K562 (cell line): ENCODE measurements around the gene SMARCB1. TPM values are rescaled to one million over a fixed set of nuclear protein-coding genes. Genes with fewer than 3 reads are reported as not detected.

Experiments used
- BCLAF1 ChIP-seq, 2 experiments: fragments of 450-650 bp in 1 of 2; IDR thresholded peaks; 2 replicates each; pipeline ENCODE4 v1.6.1; 2011 to 2017; ENCODE audit warnings: low read depth in 2 of 2, antibody characterized with exemption in 1 of 2, borderline replicate concordance in 1 of 2, low read length in 1 of 2, mild to moderate bottlenecking in 1 of 2, mixed read lengths in 1 of 2; ENCODE audit not compliant: control insufficient read depth in 1 of 2
- E2F5 ChIP-seq: sonication (generic); formaldehyde crosslinking; IDR thresholded peaks from 2 replicates; pipeline ENCODE4 v1.8.0; 2022; ENCODE audit warnings: mild to moderate bottlenecking, missing genetic modification reagents
- GABPB1 ChIP-seq: sonication (generic); formaldehyde crosslinking; IDR thresholded peaks from 2 replicates; pipeline ENCODE4 v1.8.0; 2022; ENCODE audit warnings: mild to moderate bottlenecking, missing genetic modification reagents
- GTF2F1 ChIP-seq: IDR thresholded peaks from 2 replicates; pipeline ENCODE4 v1.6.1; 2011; ENCODE audit warnings: low read depth, low read length, improper control_type of control experiment
- HMGXB4 ChIP-seq: sonication (generic); formaldehyde crosslinking; IDR thresholded peaks from 2 replicates; pipeline ENCODE4 v1.8.1; 2023; ENCODE audit warnings: mild to moderate bottlenecking, missing genetic modification reagents
- MEF2D ChIP-seq: conservative IDR thresholded peaks from 2 replicates; pipeline ENCODE4 v1.6.1; 2016; ENCODE audit warnings: low read depth, missing genetic modification characterization, missing compliant biosample characterization
- POLR2AphosphoS5 ChIP-seq: IDR thresholded peaks from 2 replicates; pipeline ENCODE4 v1.6.1; 2011; ENCODE audit warnings: mild to moderate bottlenecking, low read depth, low read length, moderate library complexity; ENCODE audit not compliant: control insufficient read depth, insufficient read depth
- POLR3G ChIP-seq: IDR thresholded peaks from 2 replicates; pipeline ENCODE4 v1.6.1; 2011; ENCODE audit not compliant: insufficient read length, insufficient replicate concordance; ENCODE audit errors: extremely low read depth
- TARDBP ChIP-seq: fragments of 450-650 bp; IDR thresholded peaks from 2 replicates; pipeline ENCODE4 v1.6.1; 2016
- ZBTB11 ChIP-seq, 3 experiments: fragments of 200-800 bp in 1 of 3; fragments of 250-450 bp in 1 of 3; fragments of 450-650 bp in 1 of 3; sonication (Bioruptor Pico) in 1 of 3; sonication (Bioruptor generic) in 1 of 3; formaldehyde crosslinking in 1 of 3; IDR thresholded peaks; 2 replicates each; pipeline versions ENCODE4 v1.6.1 to v1.8.0; 2016 to 2022; ENCODE audit warnings: mild to moderate bottlenecking in 2 of 3, missing genetic modification characterization in 2 of 3, missing compliant biosample characterization in 1 of 3, moderate library complexity in 1 of 3
- polyA plus RNA-seq, 8 experiments: library from polyadenylated mRNA; depleted of rRNA in 4 of 8; stranded (reverse) in 5 of 8; unstranded in 3 of 8; fragments of >200 nt; fragmentation: Nextera tagmentation in 2 of 8; fragmentation: Illumina TruSeq in 1 of 8; extraction: Ambion mirVana in 2 of 8; extraction: Trizol in 1 of 8; gene quantifications; 2 replicates each; pipeline versions ENCODE4 v1.2.1 to v1.2.3, GENCODE V29; 2011 to 2014; ENCODE audit warnings: inconsistent platforms in 1 of 8, missing spikeins in 1 of 8
- total RNA-seq, 7 experiments: library from RNA; depleted of rRNA in 6 of 7; stranded (reverse); fragments of >200 nt in 6 of 7; fragmentation: Illumina TruSeq in 2 of 7; extraction: Trizol in 2 of 7; gene quantifications; 2 replicates each; pipeline versions ENCODE4 v1.2.1 to v1.2.3, GENCODE V29; 2011 to 2021; ENCODE audit warnings: low replicate concordance in 1 of 7
- TF ChIP-seq, protein P1 (sequence below): sonication (generic); formaldehyde crosslinking; IDR thresholded peaks from 2 replicates; pipeline ENCODE4 v1.8.1; 2023; ENCODE audit warnings: mild to moderate bottlenecking, missing genetic modification reagents
- TF ChIP-seq, protein P2 (sequence below): sonication (generic); formaldehyde crosslinking; IDR thresholded peaks from 2 replicates; pipeline ENCODE4 v1.9.0; 2022; ENCODE audit warnings: mild to moderate bottlenecking, missing genetic modification reagents

The SMARCB1 gene
- total and polyA plus RNA-seq, 9 of the 15 experiments (the other 6 are each of a cell fraction or from before 2014, with no cell fraction given) = 1.2 to 113 (median 65.4) TPM

DNA sequence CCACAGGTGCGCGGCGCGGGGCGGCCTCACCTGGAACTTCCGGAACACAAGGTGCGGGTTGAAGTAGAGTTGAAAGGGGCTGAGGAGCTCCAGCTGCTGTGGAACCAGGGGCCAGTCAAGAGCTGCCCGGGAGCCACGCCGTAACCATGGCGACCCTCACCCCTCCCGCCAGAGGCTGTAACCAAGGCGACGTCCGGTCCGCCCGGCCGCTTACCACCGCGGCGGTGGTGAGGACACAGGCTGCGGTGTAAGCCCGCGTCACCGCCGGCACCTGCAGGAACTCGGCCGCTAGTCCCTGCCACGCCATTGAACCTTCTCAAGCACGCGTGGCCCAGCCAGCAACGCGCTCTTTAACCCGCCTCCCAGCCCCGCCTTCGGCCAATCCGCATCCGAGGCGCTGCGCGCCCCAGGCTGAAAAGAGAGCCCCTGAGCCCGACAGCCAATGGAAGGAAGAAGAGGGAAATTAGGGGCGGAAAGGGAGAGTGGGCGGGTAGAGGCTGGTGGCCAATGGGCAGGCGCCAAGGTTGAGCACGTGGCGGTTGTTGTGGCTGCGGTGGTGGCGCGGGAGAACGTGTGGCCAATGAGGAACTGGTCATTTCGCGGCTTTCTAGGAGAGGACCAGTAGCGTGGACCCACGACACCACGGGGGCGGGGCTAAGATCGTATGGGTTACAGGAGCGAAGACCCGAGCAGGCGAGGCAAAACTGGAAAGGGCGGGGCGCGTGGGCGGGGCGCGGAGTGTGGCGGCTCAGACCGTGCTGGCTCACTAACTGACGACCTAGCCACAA, 52.1 kb downstream of the SMARCB1 start, which contains the start of gene DERL3 (continued):
- TF ChIP-seq, protein P1, sequence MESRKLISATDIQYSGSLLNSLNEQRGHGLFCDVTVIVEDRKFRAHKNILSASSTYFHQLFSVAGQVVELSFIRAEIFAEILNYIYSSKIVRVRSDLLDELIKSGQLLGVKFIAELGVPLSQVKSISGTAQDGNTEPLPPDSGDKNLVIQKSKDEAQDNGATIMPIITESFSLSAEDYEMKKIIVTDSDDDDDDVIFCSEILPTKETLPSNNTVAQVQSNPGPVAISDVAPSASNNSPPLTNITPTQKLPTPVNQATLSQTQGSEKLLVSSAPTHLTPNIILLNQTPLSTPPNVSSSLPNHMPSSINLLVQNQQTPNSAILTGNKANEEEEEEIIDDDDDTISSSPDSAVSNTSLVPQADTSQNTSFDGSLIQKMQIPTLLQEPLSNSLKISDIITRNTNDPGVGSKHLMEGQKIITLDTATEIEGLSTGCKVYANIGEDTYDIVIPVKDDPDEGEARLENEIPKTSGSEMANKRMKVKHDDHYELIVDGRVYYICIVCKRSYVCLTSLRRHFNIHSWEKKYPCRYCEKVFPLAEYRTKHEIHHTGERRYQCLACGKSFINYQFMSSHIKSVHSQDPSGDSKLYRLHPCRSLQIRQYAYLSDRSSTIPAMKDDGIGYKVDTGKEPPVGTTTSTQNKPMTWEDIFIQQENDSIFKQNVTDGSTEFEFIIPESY (CRISPR knock-in tag) = peak; percentile 32; the same call in 1 of the 2 replicates
- TF ChIP-seq TARDBP (no peak), POLR3G (no peak), E2F5 (CRISPR knock-in tag) (peak; percentile 59; the same call in 1 of the 2 replicates), HMGXB4 (peak; percentile 86; the same call in 1 of the 2 replicates), POLR2AphosphoS5 (no peak), GTF2F1 (no peak), ZBTB11 (CRISPR knock-in tag; IDR thresholded peaks at IDR 0.05) (no peak), BCLAF1 (IDR thresholded peaks at IDR 0.05; ENCODE audit: borderline replicate concordance in 1 of 2, control insufficient read depth in 1 of 2, low read depth in 2 of 2, low read length in 1 of 2) (no peak), GABPB1 (CRISPR knock-in tag) (peak; percentile 46; the same call in 1 of the 2 replicates), MEF2D (tag) (no peak)
- TF ChIP-seq, protein P2, sequence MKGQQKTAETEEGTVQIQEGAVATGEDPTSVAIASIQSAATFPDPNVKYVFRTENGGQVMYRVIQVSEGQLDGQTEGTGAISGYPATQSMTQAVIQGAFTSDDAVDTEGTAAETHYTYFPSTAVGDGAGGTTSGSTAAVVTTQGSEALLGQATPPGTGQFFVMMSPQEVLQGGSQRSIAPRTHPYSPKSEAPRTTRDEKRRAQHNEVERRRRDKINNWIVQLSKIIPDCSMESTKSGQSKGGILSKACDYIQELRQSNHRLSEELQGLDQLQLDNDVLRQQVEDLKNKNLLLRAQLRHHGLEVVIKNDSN (CRISPR knock-in tag) = peak; percentile 96
